Stimulated activated CD4-positive, alpha-beta T cell treated with anti-CD3 and anti-CD28 coated beads, Interleukin-2, amount 100 ng/mL, for 4 hours (primary cell): ENCODE measurements around the gene TEAD3.

Experiments used
- DNase-seq: peaks from one replicate; pipeline ENCODE4 v3.0.0-alpha.2; 2020; ENCODE audit warnings: low read depth

The TEAD3 gene

GRCh38 chr6:35492258-35492973, 4.5 kb downstream of the TEAD3 start:
- DNase-seq, result no peak

- DNase-seq, result no peak
Observed at GRCh38 chr6:35491558-35492257, 5.2 kb downstream of the TEAD3 start.

GRCh38 chr6:35490821-35491557, 5.9 kb downstream of the TEAD3 start:
- DNase-seq, result no peak

- no peak for DNase-seq
Observed at GRCh38 chr6:35489995-35490791, 6.7 kb downstream of the TEAD3 start.

- no peak for DNase-seq
Observed at GRCh38 chr6:35489066-35489465, 7.8 kb downstream of the TEAD3 start.

- DNase-seq, result no peak
Observed at GRCh38 chr6:35488517-35488862, 8.4 kb downstream of the TEAD3 start.

GRCh38 chr6:35487658-35488516, 9.0 kb downstream of the TEAD3 start:
- DNase-seq, result no peak

GRCh38 chr6:35486005-35486925, 10.6 kb downstream of the TEAD3 start:
- DNase-seq, result no peak

- DNase-seq, result no peak
Observed at GRCh38 chr6:35485402-35485877, 11.4 kb downstream of the TEAD3 start.

GRCh38 chr6:35484921-35485392, 11.9 kb downstream of the TEAD3 start:
- no peak for DNase-seq

- DNase-seq, result no peak
Observed at GRCh38 chr6:35483893-35484645, 12.8 kb downstream of the TEAD3 start.

- no peak for DNase-seq
Observed at GRCh38 chr6:35483490-35483889, 13.4 kb downstream of the TEAD3 start.

- no peak for DNase-seq
Observed at GRCh38 chr6:35483062-35483461, 13.8 kb downstream of the TEAD3 start.

GRCh38 chr6:35481226-35481625, 15.7 kb downstream of the TEAD3 start:
- DNase-seq, result no peak

GRCh38 chr6:35480176-35480575, 16.7 kb downstream of the TEAD3 start:
- DNase-seq, result no peak

- no peak for DNase-seq
Observed at GRCh38 chr6:35478259-35478658, 18.6 kb downstream of the TEAD3 start.

GRCh38 chr6:35477551-35478179, 19.2 kb downstream of the TEAD3 start:
- no peak for DNase-seq

GRCh38 chr6:35477028-35477427, 19.9 kb downstream of the TEAD3 start:
- DNase-seq, result no peak

GRCh38 chr6:35476004-35476403, 20.9 kb downstream of the TEAD3 start:
- no peak for DNase-seq
